K562 (cell line): ENCODE measurements around the gene ZNF200. TPM values are rescaled to one million over a fixed set of nuclear protein-coding genes. Genes with fewer than 3 reads are reported as not detected.
"Not testable (repeated sequence)": the region's sequence is repeated elsewhere in the genome, so short reads cannot be mapped to it uniquely, and the experiment has no call there.

Experiments used
- ATAC-seq: fragments of 200-7000 bp; cut with Tn5 transposase; 3 replicates; pipeline ENCODE4 v1.9.1; 2020; ENCODE audit warnings: moderate library complexity
- BruUV-seq: library from RNA; stranded (reverse); fragments of 400-500 nt; replicated peaks from 2 replicates; lab custom pipeline; 2021; lab: Mats Ljungman, UMichigan
- CTCF ChIA-PET: fragments of 300-600 bp; formaldehyde crosslinking; extraction: SDS; loops from one replicate; lab custom pipeline; 2021; ENCODE audit warnings: low intra/inter-chr PET ratio; lab: Yijun Ruan, JAX
- POLR2A ChIA-PET: fragments of 300-600, 350-650 bp; sonication (Branson Sonifier 250); formaldehyde crosslinking; extraction: SDS; loops from one replicate; lab custom pipeline; 2021; ENCODE audit warnings: antibody characterized with exemption, inconsistent platforms; lab: Yijun Ruan, JAX
- DNase-seq, 4 experiments: peaks; one replicate each; pipeline versions ENCODE4 v3.0.0 to v3.0.0-alpha.2; 2011 to 2018; ENCODE audit warnings: low spot score in 3 of 4, mixed read lengths in 3 of 4; ENCODE audit errors: extremely low read depth in 1 of 4
- FAIRE-seq: peaks from 2 replicates; lab custom pipeline; 2011; peaks lifted over from hg19 to GRCh38; lab: Jason Lieb, UNC
- H2AFZ ChIP-seq: 2 replicates; pipeline ENCODE4 v1.6.0; 2011; ENCODE audit warnings: low read depth, low read length, control low read depth, inconsistent platforms
- H3K27ac ChIP-seq: fragments of 200-600 bp; 3 replicates; pipeline ENCODE4 v1.8.0; 2011; ENCODE audit warnings: low read depth, mild to moderate bottlenecking, control low read depth, inconsistent platforms, low read length, moderate library complexity, mixed read lengths; ENCODE audit errors: extremely low read depth
- H3K27me3 ChIP-seq, 2 experiments: fragments of 300-600 bp in 1 of 2; 2 replicates in 1 of 2; 3 replicates in 1 of 2; pipeline versions ENCODE4 v1.6.0 to v1.8.0; 2011; ENCODE audit warnings: inconsistent platforms in 2 of 2, low read length in 2 of 2, mild to moderate bottlenecking in 1 of 2, mixed read lengths in 1 of 2, moderate library complexity in 1 of 2; ENCODE audit not compliant: control insufficient read depth in 2 of 2, insufficient read depth in 2 of 2
- H3K36me3 ChIP-seq: fragments of 300-600 bp; 3 replicates; pipeline ENCODE4 v1.8.0; 2011; ENCODE audit warnings: mild to moderate bottlenecking, low read length, inconsistent platforms; ENCODE audit not compliant: control insufficient read depth, insufficient read depth
- H3K4me1 ChIP-seq, 2 experiments: fragments of 200-600 bp in 1 of 2; replicated peaks in 1 of 2; 2 replicates in 1 of 2; 3 replicates in 1 of 2; pipeline versions ENCODE4 v1.5.1 to v1.8.0; 2011; ENCODE audit warnings: inconsistent platforms in 2 of 2, low read length in 2 of 2, mild to moderate bottlenecking in 1 of 2, mixed read lengths in 1 of 2, moderate library complexity in 1 of 2; ENCODE audit not compliant: control insufficient read depth in 2 of 2, insufficient read depth in 2 of 2
- H3K4me2 ChIP-seq: 2 replicates; pipeline ENCODE4 v1.6.1; 2011; ENCODE audit warnings: low read length, control low read depth, inconsistent platforms, mixed read lengths; ENCODE audit not compliant: insufficient read depth
- H3K4me3 ChIP-seq: fragments of 200-600 bp; sonication (generic), shearing (Covaris generic); 2 replicates; pipeline ENCODE4 v1.5.1; 2016; ENCODE audit warnings: control low read depth, inconsistent platforms
- H3K79me2 ChIP-seq: fragments of 200-600 bp; 3 replicates; pipeline ENCODE4 v1.8.0; 2011; ENCODE audit warnings: low read length, inconsistent platforms; ENCODE audit not compliant: control insufficient read depth, insufficient read depth
- H3K9ac ChIP-seq, 2 experiments: 2 replicates each; pipeline versions ENCODE4 v1.6.0 to v1.6.1; 2011; ENCODE audit warnings: low read depth in 2 of 2, low read length in 2 of 2, control low read depth in 1 of 2, inconsistent platforms in 1 of 2, mild to moderate bottlenecking in 1 of 2, mixed read lengths in 1 of 2; ENCODE audit not compliant: insufficient read depth in 1 of 2
- H3K9me1 ChIP-seq: one replicate; pipeline ENCODE4 v1.6.0; 2011; ENCODE audit warnings: inconsistent platforms, mild to moderate bottlenecking, low read length, moderate library complexity; ENCODE audit not compliant: control insufficient read depth, insufficient read depth
- H3K9me3 ChIP-seq: replicated peaks from 2 replicates; pipeline ENCODE4 v1.5.1; 2011; ENCODE audit warnings: low read depth, low read length, inconsistent platforms; ENCODE audit not compliant: control insufficient read depth, insufficient read depth
- H4K20me1 ChIP-seq: replicated peaks from 2 replicates; pipeline ENCODE4 v1.6.1; 2011; ENCODE audit warnings: low read length, inconsistent platforms, mixed read lengths; ENCODE audit not compliant: control insufficient read depth, insufficient read depth
- whole genome bisulfite sequencing: fragments of 100-300 bp; shearing (Covaris generic); methylation state at CpG from one replicate; pipeline ENCODE4 v1.1.6; 2016; ENCODE audit warnings: low coverage, mixed read lengths; ENCODE audit not compliant: insufficient coverage; ENCODE audit errors: missing lambda C conversion rate; 5-methylcytosine and 5-hydroxymethylcytosine counted together
- in situ Hi-C: fragments of 300-500 bp; cut with MboI; formaldehyde crosslinking; loops from 4 replicates; pipeline ENCODE4 v1.15.0; 2018; ENCODE audit warnings: inconsistent platforms, mixed read lengths
- intact Hi-C: fragments of 100-400 bp; cut with micrococcal nuclease; formaldehyde crosslinking; loops from 2 replicates; pipeline ENCODE4 v1.14.2; 2022
- polyA plus RNA-seq, 8 experiments: library from polyadenylated mRNA; depleted of rRNA in 4 of 8; stranded (reverse) in 5 of 8; unstranded in 3 of 8; fragments of >200 nt; fragmentation: Nextera tagmentation in 2 of 8; fragmentation: Illumina TruSeq in 1 of 8; extraction: Ambion mirVana in 2 of 8; extraction: Trizol in 1 of 8; gene quantifications; 2 replicates each; pipeline versions ENCODE4 v1.2.1 to v1.2.3, GENCODE V29; 2011 to 2014; ENCODE audit warnings: inconsistent platforms in 1 of 8, missing spikeins in 1 of 8
- total RNA-seq, 7 experiments: library from RNA; depleted of rRNA in 6 of 7; stranded (reverse); fragments of >200 nt in 6 of 7; fragmentation: Illumina TruSeq in 2 of 7; extraction: Trizol in 2 of 7; gene quantifications; 2 replicates each; pipeline versions ENCODE4 v1.2.1 to v1.2.3, GENCODE V29; 2011 to 2021; ENCODE audit warnings: low replicate concordance in 1 of 7

Gene ZNF200
- total and polyA plus RNA-seq, 9 of the 15 experiments (the other 6 are each of a cell fraction or from before 2014, with no cell fraction given) = 4.8 to 14.5 (median 9.2) TPM

DNA sequence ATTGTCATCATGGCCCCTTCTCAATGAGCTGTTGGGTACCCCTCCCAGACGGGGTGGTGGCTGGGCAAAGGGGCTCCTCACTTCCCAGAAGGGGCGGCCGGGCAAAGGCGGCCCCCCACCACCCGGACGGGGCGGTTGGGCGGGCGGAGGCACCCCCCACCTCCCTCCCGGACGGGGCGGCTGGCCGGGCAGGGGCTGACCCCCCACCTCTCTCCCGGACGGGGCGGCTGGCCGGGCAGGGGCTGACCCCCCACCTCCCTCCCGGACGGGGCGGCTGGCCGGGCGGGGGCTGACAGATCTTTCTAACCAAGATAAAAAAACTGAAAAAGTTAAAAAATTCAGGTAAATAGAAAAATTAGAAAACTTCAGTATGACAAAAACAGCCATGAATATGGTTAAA is 36.3 kb upstream of the ZNF200 start:
- DNase-seq, POLR2A ChIA-PET, FAIRE-seq, H3K36me3 ChIP-seq, ATAC-seq, H3K9me1 ChIP-seq, BruUV-seq, in situ Hi-C loops, H3K9ac ChIP-seq, H3K27ac ChIP-seq, CTCF ChIA-PET, H3K79me2 ChIP-seq, H3K9me3 ChIP-seq, H3K4me2 ChIP-seq, intact Hi-C loops, H3K4me1 ChIP-seq, H3K4me3 ChIP-seq, H4K20me1 ChIP-seq, H3K27me3 ChIP-seq, H2AFZ ChIP-seq: not testable (repeated sequence)
- 64% methylated on average over 10 of the region's 22 CpGs for WGBS

GRCh38 chr16:3270718-3271117 is 35.8 kb upstream of the ZNF200 start:
- 14% methylated on average over 3 of the region's 5 CpGs for WGBS
- H3K36me3 ChIP-seq, CTCF ChIA-PET, H2AFZ ChIP-seq, H3K9ac ChIP-seq, POLR2A ChIA-PET, H3K27me3 ChIP-seq, FAIRE-seq, in situ Hi-C loops, BruUV-seq, H3K4me2 ChIP-seq, H3K79me2 ChIP-seq, H3K4me1 ChIP-seq, intact Hi-C loops, H3K4me3 ChIP-seq, DNase-seq, ATAC-seq, H3K9me1 ChIP-seq, H3K9me3 ChIP-seq, H3K27ac ChIP-seq, H4K20me1 ChIP-seq: not testable (repeated sequence)
